Measurements from ENCODE around the gene GRM1.

GRM1 gene

GRCh38 chr6:146422789-146423375 is 394.0 kb downstream of the GRM1 start:
- ATAC-seq (ENCODE audit: insufficient read depth, low read depth), result no peak
- Histone ChIP-seq H3K4me2 (ENCODE audit: insufficient read depth, low read length) (no peak overlapping the region), H3K9ac (ENCODE audit: low read depth, low read length) (no peak overlapping the region), H3K36me3 (ENCODE audit: insufficient read depth, low read length) (no peaks in the 10 kb centered on the region), H3K79me2 (ENCODE audit: insufficient read depth, low read length) (no peaks in the 10 kb centered on the region), H4K20me1 (ENCODE audit: insufficient read depth, low read length) (no peaks in the 10 kb centered on the region), H3K27me3 (ENCODE audit: insufficient read depth, low read length, poor library complexity) (no peaks in the 10 kb centered on the region), H3K27ac (ENCODE audit: low read length) (no peak overlapping the region), H3K9me3 (ENCODE audit: insufficient read depth, low read length, severe bottlenecking) (no peaks in the 10 kb centered on the region), H2AFZ (ENCODE audit: low read depth, low read length) (no peak overlapping the region), H3K4me1 (ENCODE audit: insufficient read depth, low read length) (no peaks in the 10 kb centered on the region), H3K4me3 (ENCODE audit: low read depth in 1 of 2, low read length in 2 of 2) (no peak overlapping the region)
- TF ChIP-seq EZH2 (IDR thresholded peaks at IDR 0.05; ENCODE audit: borderline replicate concordance, low read depth, low read length, severe bottlenecking) (no peak), CTCF (IDR thresholded peaks at IDR 0.05; ENCODE audit: borderline replicate concordance, extremely low read depth, low read length, poor library complexity, severe bottlenecking) (no peak)
- DNase-seq, result no peak

DNA sequence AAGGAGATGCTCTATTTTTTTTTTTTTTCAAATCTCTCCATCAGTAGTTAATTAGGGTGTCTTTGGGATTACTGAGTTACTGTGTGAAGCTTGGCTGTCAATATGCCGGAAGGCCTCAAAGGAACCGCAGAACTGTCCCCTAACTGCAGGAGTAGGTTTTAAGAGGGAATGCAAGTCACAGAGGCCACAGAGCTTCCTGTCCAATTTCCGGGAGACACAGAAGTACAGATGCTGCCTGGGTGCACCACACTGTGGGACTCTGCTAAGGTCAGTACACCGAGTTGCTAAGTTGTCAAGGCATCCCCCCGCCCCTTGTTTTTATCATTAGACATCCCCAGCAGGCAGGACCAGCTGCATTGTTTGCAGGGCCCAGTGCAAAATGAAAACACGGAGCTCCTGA is 394.6 kb downstream of the GRM1 start:
- no peak overlapping the region for H2AFZ ChIP-seq (ENCODE audit: low read depth, low read length)
- H3K36me3 ChIP-seq (ENCODE audit: insufficient read depth, low read length), result no peaks in the 10 kb centered on the region
- no peaks in the 10 kb centered on the region for H3K79me2 ChIP-seq (ENCODE audit: insufficient read depth, low read length)
- no peak overlapping the region for H3K9ac ChIP-seq (ENCODE audit: low read depth, low read length)
- no peak for TF ChIP-seq CTCF (IDR thresholded peaks at IDR 0.05; ENCODE audit: borderline replicate concordance, extremely low read depth, low read length, poor library complexity, severe bottlenecking)
- TF ChIP-seq EZH2 (IDR thresholded peaks at IDR 0.05; ENCODE audit: borderline replicate concordance, low read depth, low read length, severe bottlenecking), result no peak
- H3K9me3 ChIP-seq (ENCODE audit: insufficient read depth, low read length, severe bottlenecking), result no peaks in the 10 kb centered on the region
- no peak overlapping the region for H3K27ac ChIP-seq (ENCODE audit: low read length)
- H3K4me2 ChIP-seq (ENCODE audit: insufficient read depth, low read length), result no peak overlapping the region
- no peak for DNase-seq
- H4K20me1 ChIP-seq (ENCODE audit: insufficient read depth, low read length), result no peaks in the 10 kb centered on the region
- H3K27me3 ChIP-seq (ENCODE audit: insufficient read depth, low read length, poor library complexity), result no peaks in the 10 kb centered on the region
- H3K4me1 ChIP-seq (ENCODE audit: insufficient read depth, low read length), result no peaks in the 10 kb centered on the region
- no peak overlapping the region for H3K4me3 ChIP-seq (ENCODE audit: low read depth in 1 of 2, low read length in 2 of 2)
- ATAC-seq (ENCODE audit: insufficient read depth, low read depth), result no peak

- DNase-seq, result no peak
- H3K79me2 ChIP-seq (ENCODE audit: insufficient read depth, low read length), result no peaks in the 10 kb centered on the region
- no peak overlapping the region for H3K27ac ChIP-seq (ENCODE audit: low read length)
- no peaks in the 10 kb centered on the region for H4K20me1 ChIP-seq (ENCODE audit: insufficient read depth, low read length)
- no peak for TF ChIP-seq CTCF (IDR thresholded peaks at IDR 0.05; ENCODE audit: borderline replicate concordance, extremely low read depth, low read length, poor library complexity, severe bottlenecking)
- H3K4me2 ChIP-seq (ENCODE audit: insufficient read depth, low read length), result no peak overlapping the region
- H2AFZ ChIP-seq (ENCODE audit: low read depth, low read length), result no peak overlapping the region
- H3K9ac ChIP-seq (ENCODE audit: low read depth, low read length), result no peak overlapping the region
- no peaks in the 10 kb centered on the region for H3K9me3 ChIP-seq (ENCODE audit: insufficient read depth, low read length, severe bottlenecking)
- H3K27me3 ChIP-seq (ENCODE audit: insufficient read depth, low read length, poor library complexity), result peaks cover 3% of the 10 kb centered on the region
- no peaks in the 10 kb centered on the region for H3K4me1 ChIP-seq (ENCODE audit: insufficient read depth, low read length)
- H3K36me3 ChIP-seq (ENCODE audit: insufficient read depth, low read length), result no peaks in the 10 kb centered on the region
- ATAC-seq (ENCODE audit: insufficient read depth, low read depth), result no peak
- no peak overlapping the region for H3K4me3 ChIP-seq (ENCODE audit: low read depth in 1 of 2, low read length in 2 of 2)
Observed at GRCh38 chr6:146426516-146426915, 397.7 kb downstream of the GRM1 start.

- H3K27me3 ChIP-seq (ENCODE audit: insufficient read depth, low read length, poor library complexity), result peaks cover 3% of the 10 kb centered on the region
- H2AFZ ChIP-seq (ENCODE audit: low read depth, low read length), result no peak overlapping the region
- no peaks in the 10 kb centered on the region for H4K20me1 ChIP-seq (ENCODE audit: insufficient read depth, low read length)
- H3K9me3 ChIP-seq (ENCODE audit: insufficient read depth, low read length, severe bottlenecking), result no peaks in the 10 kb centered on the region
- H3K36me3 ChIP-seq (ENCODE audit: insufficient read depth, low read length), result no peaks in the 10 kb centered on the region
- no peak overlapping the region for H3K4me2 ChIP-seq (ENCODE audit: insufficient read depth, low read length)
- no peak overlapping the region for H3K27ac ChIP-seq (ENCODE audit: low read length)
- DNase-seq, result no peak
- TF ChIP-seq CTCF (IDR thresholded peaks at IDR 0.05; ENCODE audit: borderline replicate concordance, extremely low read depth, low read length, poor library complexity, severe bottlenecking) (no peak), EZH2 (IDR thresholded peaks at IDR 0.05; ENCODE audit: borderline replicate concordance, low read depth, low read length, severe bottlenecking) (no peak)
- no peak for ATAC-seq (ENCODE audit: insufficient read depth, low read depth)
- no peaks in the 10 kb centered on the region for H3K4me1 ChIP-seq (ENCODE audit: insufficient read depth, low read length)
- no peak overlapping the region for H3K9ac ChIP-seq (ENCODE audit: low read depth, low read length)
- no peaks in the 10 kb centered on the region for H3K79me2 ChIP-seq (ENCODE audit: insufficient read depth, low read length)
- H3K4me3 ChIP-seq (ENCODE audit: low read depth in 1 of 2, low read length in 2 of 2), result no peak overlapping the region
Observed at GRCh38 chr6:146429831-146430230, 401.0 kb downstream of the GRM1 start.

Measured in DND-41 (cell line).